ENCODE results near the gene TSPAN15. TPM values are rescaled to one million over a fixed set of nuclear protein-coding genes. Genes with fewer than 3 reads are reported as not detected.

The TSPAN15 gene
- total RNA-seq, 1 experiment from 2014 or later = 7.7 TPM

DNA sequence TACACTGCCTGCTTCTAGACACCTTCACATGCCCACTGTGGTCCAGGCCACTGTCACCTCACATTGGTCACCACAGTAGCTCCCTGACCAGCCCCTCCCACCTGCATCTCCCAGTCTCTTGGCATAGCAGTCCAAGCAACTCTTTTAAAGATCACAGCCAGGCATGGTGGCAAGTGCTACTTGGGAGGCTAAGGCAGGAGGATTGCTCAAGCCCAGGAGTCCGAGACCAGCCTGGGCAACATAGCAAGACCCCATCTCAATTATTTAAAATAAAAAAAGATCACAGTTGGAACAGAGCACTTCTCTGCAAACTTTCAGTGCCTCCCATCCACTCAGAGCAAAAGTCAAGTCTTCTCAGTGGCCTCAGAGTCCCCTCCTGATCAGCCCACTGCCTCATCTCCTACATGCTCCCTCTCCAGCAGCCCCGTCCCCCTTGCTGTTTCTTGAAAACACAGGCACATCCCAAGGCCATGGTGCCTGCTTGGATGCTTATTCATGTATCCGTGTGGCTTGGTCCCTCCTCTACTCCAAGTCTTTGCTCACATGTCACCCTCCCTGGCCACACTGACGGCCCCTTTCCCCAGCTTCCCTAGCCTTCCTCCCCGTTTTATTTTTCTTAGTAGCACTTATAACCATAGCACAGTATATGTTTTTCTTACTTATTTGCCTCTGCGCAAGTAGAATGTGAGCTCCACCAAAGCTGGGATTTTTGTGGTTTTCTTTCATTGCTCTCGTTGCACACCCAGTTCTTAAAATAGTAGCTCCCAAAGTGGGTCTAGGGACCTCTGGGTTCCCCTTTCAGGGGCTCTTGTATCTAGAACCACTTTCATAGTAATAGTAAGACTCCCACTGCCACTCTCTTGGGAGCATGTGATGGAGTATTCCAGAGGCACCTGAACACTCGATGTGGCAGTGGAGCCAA is 19.5 kb downstream of the TSPAN15 start:
- Histone ChIP-seq H4K20me1 (ENCODE audit: control insufficient read depth, insufficient read depth, insufficient read length) (no peaks in the 10 kb centered on the region), H3K14ac (ENCODE audit: insufficient read depth, low read length) (no peak overlapping the region), H2AFZ (ENCODE audit: low read length) (no peak overlapping the region), H3K4me2 (ENCODE audit: insufficient read depth, insufficient read length, low read length) (no peak overlapping the region), H3K18ac (ENCODE audit: insufficient read length, low read depth, low read length) (no peak overlapping the region), H3K9me3 (ENCODE audit: control insufficient read depth, low read depth, low read length) (no peaks in the 10 kb centered on the region), H3K27ac (ENCODE audit: insufficient read length, low read depth, low read length) (no peak overlapping the region), H3K56ac (ENCODE audit: insufficient read length, low read depth, low read length) (no peak overlapping the region), H3K4ac (ENCODE audit: low read depth, low read length) (no peak overlapping the region), H4K91ac (ENCODE audit: insufficient read length, low read depth, low read length) (no peak overlapping the region), H2BK120ac (ENCODE audit: low read depth, low read length, poor library complexity, severe bottlenecking) (no peak overlapping the region), H3K79me1 (ENCODE audit: insufficient read depth, low read depth, low read length, poor library complexity, severe bottlenecking) (no peaks in the 10 kb centered on the region), H3K4me1 (ENCODE audit: insufficient read depth, low read length) (peaks cover 3% of the 10 kb centered on the region; the same call in 1 of the 2 replicates), H3K27me3 (ENCODE audit: insufficient read depth, low read length) (no peaks in the 10 kb centered on the region), H2BK20ac (ENCODE audit: low read depth, low read length, poor library complexity, severe bottlenecking) (no peak overlapping the region), H4K5ac (ENCODE audit: insufficient read length, low read depth, low read length) (no peak overlapping the region), H2AK5ac (ENCODE audit: insufficient read length, low read length) (no peak overlapping the region), H3K23me2 (ENCODE audit: insufficient read length, low read depth, low read length, poor library complexity, severe bottlenecking) (no peaks in the 10 kb centered on the region), H2BK15ac (ENCODE audit: low read depth, low read length) (no peak overlapping the region), H4K8ac (replicated peaks; ENCODE audit: insufficient read length, low read depth, low read length) (no peak overlapping the region), H3K9ac (ENCODE audit: extremely low read depth, insufficient read length, low read length) (no peak overlapping the region), H2BK12ac (ENCODE audit: insufficient read length, low read depth, low read length) (no peak overlapping the region), H3K23ac (ENCODE audit: insufficient read length, low read depth, low read length) (no peak overlapping the region), H3K79me2 (ENCODE audit: insufficient read depth, low read length) (no peaks in the 10 kb centered on the region), H2BK5ac (ENCODE audit: insufficient read length, low read length) (no peak overlapping the region), H3T11ph (ENCODE audit: low read length) (no peak overlapping the region)
- Mint-ChIP-seq H3K27me3 (ENCODE audit: low read depth) (peaks cover 12% of the 10 kb centered on the region), H3K27ac (no peak overlapping the region; a peak in 1 of 7 replicates), H3K9me3 (no peaks in the 10 kb centered on the region), H3K36me3 (ENCODE audit: insufficient read depth in 1 of 3, low read depth in 3 of 3) (no peaks in the 10 kb centered on the region), H3K4me1 (peaks cover 15 to 30% of the 10 kb centered on the region in 2 experiments), H3K4me3 (no peak overlapping the region)
- WGBS (ENCODE audit: extremely low coverage, insufficient read length, low lambda C conversion rate) = no CpG with 5 or more reads among the region's 8 CpGs
- DNase-seq = no peak
- TF ChIP-seq, protein P1, sequence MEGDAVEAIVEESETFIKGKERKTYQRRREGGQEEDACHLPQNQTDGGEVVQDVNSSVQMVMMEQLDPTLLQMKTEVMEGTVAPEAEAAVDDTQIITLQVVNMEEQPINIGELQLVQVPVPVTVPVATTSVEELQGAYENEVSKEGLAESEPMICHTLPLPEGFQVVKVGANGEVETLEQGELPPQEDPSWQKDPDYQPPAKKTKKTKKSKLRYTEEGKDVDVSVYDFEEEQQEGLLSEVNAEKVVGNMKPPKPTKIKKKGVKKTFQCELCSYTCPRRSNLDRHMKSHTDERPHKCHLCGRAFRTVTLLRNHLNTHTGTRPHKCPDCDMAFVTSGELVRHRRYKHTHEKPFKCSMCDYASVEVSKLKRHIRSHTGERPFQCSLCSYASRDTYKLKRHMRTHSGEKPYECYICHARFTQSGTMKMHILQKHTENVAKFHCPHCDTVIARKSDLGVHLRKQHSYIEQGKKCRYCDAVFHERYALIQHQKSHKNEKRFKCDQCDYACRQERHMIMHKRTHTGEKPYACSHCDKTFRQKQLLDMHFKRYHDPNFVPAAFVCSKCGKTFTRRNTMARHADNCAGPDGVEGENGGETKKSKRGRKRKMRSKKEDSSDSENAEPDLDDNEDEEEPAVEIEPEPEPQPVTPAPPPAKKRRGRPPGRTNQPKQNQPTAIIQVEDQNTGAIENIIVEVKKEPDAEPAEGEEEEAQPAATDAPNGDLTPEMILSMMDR (conservative IDR thresholded peaks at IDR 0.05) = no peak

Measured in H9 (cell line).